IMR-90 (cell line): Measurements from ENCODE around the gene SLC38A6. TPM values are rescaled to one million over a fixed set of nuclear protein-coding genes. Genes with fewer than 3 reads are reported as not detected.
A peak's percentile ranks its signal among the peaks of the same experiment; 100 is the strongest.

ENCODE experiments used
- ATAC-seq: fragments of 200-7000 bp; cut with Tn5 transposase; 2 replicates; pipeline ENCODE4 v1.9.1; 2020; ENCODE audit warnings: low read depth, mild to moderate bottlenecking, moderate library complexity
- BruUV-seq: library from RNA; stranded (reverse); fragments of 400-500 nt; replicated peaks from 2 replicates; lab custom pipeline; 2021; lab: Mats Ljungman, UMichigan
- CTCF ChIA-PET: fragments of 300-600 bp; formaldehyde crosslinking; extraction: SDS; loops from one replicate; lab custom pipeline; 2021; ENCODE audit warnings: antibody characterized with exemption; lab: Yijun Ruan, JAX
- POLR2A ChIA-PET: fragments of 300-600 bp; sonication (Branson Sonifier 250); formaldehyde crosslinking; loops from one replicate; lab custom pipeline; 2022; ENCODE audit warnings: antibody characterized with exemption; ENCODE audit not compliant: unreplicated experiment; lab: Charles Lee
- DNase-seq: peaks from one replicate; pipeline ENCODE4 v3.0.0; 2013
- H2AFZ ChIP-seq: replicated peaks from 2 replicates; pipeline ENCODE3; 2013; ENCODE audit warnings: low read length, mild to moderate bottlenecking; ENCODE audit not compliant: poor library complexity
- H2AK5ac ChIP-seq: 2 replicates; pipeline ENCODE4 v1.6.1; 2013; ENCODE audit warnings: low read depth, low read length, inconsistent platforms
- H2AK9ac ChIP-seq: replicated peaks from 2 replicates; pipeline ENCODE3; 2013; ENCODE audit warnings: mild to moderate bottlenecking, low read depth, low read length, moderate library complexity; ENCODE audit not compliant: poor library complexity
- H2BK120ac ChIP-seq: 2 replicates; pipeline ENCODE4 v1.6.1; 2013; ENCODE audit warnings: low read depth, low read length, inconsistent platforms
- H2BK15ac ChIP-seq: 3 replicates; pipeline ENCODE4 v1.6.1; 2013; ENCODE audit warnings: low read depth, low read length, inconsistent platforms
- H2BK20ac ChIP-seq: 2 replicates; pipeline ENCODE4 v1.6.1; 2013; ENCODE audit warnings: low read depth, mild to moderate bottlenecking, inconsistent platforms, low read length, moderate library complexity
- H2BK5ac ChIP-seq: 2 replicates; pipeline ENCODE4 v1.6.1; 2013; ENCODE audit warnings: mild to moderate bottlenecking, low read depth, low read length, inconsistent platforms; ENCODE audit not compliant: poor library complexity, severe bottlenecking
- H3K14ac ChIP-seq: replicated peaks from 2 replicates; pipeline ENCODE4 v1.6.1; 2013; ENCODE audit warnings: low read depth, low read length, inconsistent platforms
- H3K18ac ChIP-seq: 2 replicates; pipeline ENCODE4 v1.6.1; 2013; ENCODE audit warnings: low read depth, low read length, control low read depth
- H3K23ac ChIP-seq: 2 replicates; pipeline ENCODE4 v1.6.1; 2013; ENCODE audit warnings: low read depth, low read length, inconsistent platforms
- H3K27ac ChIP-seq: 2 replicates; pipeline ENCODE4 v1.5.1; 2013; ENCODE audit warnings: mild to moderate bottlenecking, control low read depth, low read length; ENCODE audit not compliant: insufficient read depth
- H3K27me3 ChIP-seq: 2 replicates; pipeline ENCODE4 v1.6.1; 2013; ENCODE audit warnings: low read length; ENCODE audit not compliant: control insufficient read depth, insufficient read depth
- H3K36me3 ChIP-seq: 2 replicates; pipeline ENCODE4 v1.6.1; 2013; ENCODE audit warnings: low read length, mixed read lengths; ENCODE audit not compliant: control insufficient read depth, insufficient read depth
- H3K4ac ChIP-seq: 2 replicates; pipeline ENCODE4 v1.6.1; 2013; ENCODE audit warnings: low read depth, low read length, inconsistent platforms
- H3K4me1 ChIP-seq: 2 replicates; pipeline ENCODE4 v1.6.1; 2013; ENCODE audit warnings: low read length, mixed read lengths; ENCODE audit not compliant: control insufficient read depth, insufficient read depth
- H3K4me2 ChIP-seq: 2 replicates; pipeline ENCODE4 v1.6.1; 2013; ENCODE audit warnings: low read depth, mild to moderate bottlenecking, control low read depth, low read length, moderate library complexity
- H3K4me3 ChIP-seq: 2 replicates; pipeline ENCODE4 v1.5.1; 2013; ENCODE audit warnings: low read depth, mild to moderate bottlenecking, control low read depth, low read length, moderate library complexity; ENCODE audit not compliant: insufficient read depth
- H3K56ac ChIP-seq: 2 replicates; pipeline ENCODE4 v1.6.1; 2013; ENCODE audit warnings: low read length, inconsistent platforms; ENCODE audit not compliant: insufficient read depth; ENCODE audit errors: extremely low read depth
- H3K79me1 ChIP-seq, 2 experiments: 2 replicates each; pipeline ENCODE4 v1.6.1; 2013; ENCODE audit warnings: low read length in 2 of 2, inconsistent platforms in 1 of 2, low read depth in 1 of 2
- H3K9ac ChIP-seq: 2 replicates; pipeline ENCODE4 v1.6.1; 2013; ENCODE audit warnings: low read depth, low read length, control low read depth
- H3K9me1 ChIP-seq: 2 replicates; pipeline ENCODE4 v1.6.1; 2013; ENCODE audit warnings: low read length, inconsistent platforms; ENCODE audit not compliant: insufficient read depth
- H3K9me3 ChIP-seq: 2 replicates; pipeline ENCODE4 v1.6.1; 2013; ENCODE audit warnings: low read length; ENCODE audit not compliant: control insufficient read depth, insufficient read depth
- H4K20me1 ChIP-seq: 2 replicates; pipeline ENCODE4 v1.6.1; 2013; ENCODE audit warnings: low read length, inconsistent platforms; ENCODE audit not compliant: insufficient read depth
- H4K5ac ChIP-seq: 2 replicates; pipeline ENCODE4 v1.6.1; 2013; ENCODE audit warnings: mild to moderate bottlenecking, low read depth, low read length, control low read depth
- H4K8ac ChIP-seq, 2 experiments: 2 replicates each; pipeline ENCODE4 v1.6.1; 2013; ENCODE audit warnings: low read depth in 2 of 2, low read length in 2 of 2, control low read depth in 1 of 2, inconsistent platforms in 1 of 2
- H4K91ac ChIP-seq: 2 replicates; pipeline ENCODE4 v1.6.1; 2013; ENCODE audit warnings: low read depth, low read length, inconsistent platforms; ENCODE audit not compliant: insufficient read depth
- BHLHE40 ChIP-seq: fragments of 150-350 bp; IDR thresholded peaks from 2 replicates; pipeline ENCODE4 v1.6.1; 2016; ENCODE audit warnings: mild to moderate bottlenecking, low read depth, low read length
- CEBPB ChIP-seq: IDR thresholded peaks from 2 replicates; pipeline ENCODE4 v1.6.1; 2012; ENCODE audit warnings: low read depth, low read length, improper control_type of control experiment
- CHD1 ChIP-seq: IDR thresholded peaks from 2 replicates; pipeline ENCODE4 v1.6.1; 2012; ENCODE audit warnings: low read depth, low read length, improper control_type of control experiment
- FOS ChIP-seq: fragments of 150-350 bp; IDR thresholded peaks from 2 replicates; pipeline ENCODE4 v1.6.1; 2016; ENCODE audit warnings: low read depth, low read length
- MAFK ChIP-seq: IDR thresholded peaks from 2 replicates; pipeline ENCODE4 v1.6.1; 2012; ENCODE audit warnings: low read depth, low read length, improper control_type of control experiment
- MAZ ChIP-seq: IDR thresholded peaks from 2 replicates; pipeline ENCODE4 v1.6.1; 2012; ENCODE audit warnings: low read depth, mild to moderate bottlenecking, low read length, improper control_type of control experiment, moderate library complexity, borderline replicate concordance
- MXI1 ChIP-seq: IDR thresholded peaks from 2 replicates; pipeline ENCODE4 v1.6.1; 2012; ENCODE audit warnings: low read depth, mild to moderate bottlenecking, low read length, moderate library complexity, borderline replicate concordance
- NFE2L2 ChIP-seq: fragments of 150-350 bp; IDR thresholded peaks from 2 replicates; pipeline ENCODE4 v1.6.1; 2016; ENCODE audit warnings: low read depth, mild to moderate bottlenecking, low read length
- POLR2A ChIP-seq: IDR thresholded peaks from 2 replicates; pipeline ENCODE4 v1.6.1; 2012; ENCODE audit warnings: mild to moderate bottlenecking, low read depth, low read length
- RAD21 ChIP-seq: IDR thresholded peaks from 2 replicates; pipeline ENCODE4 v1.6.1; 2012; ENCODE audit warnings: low read length, improper control_type of control experiment
- RCOR1 ChIP-seq: IDR thresholded peaks from 2 replicates; pipeline ENCODE4 v1.6.1; 2012; ENCODE audit warnings: mild to moderate bottlenecking, low read length, improper control_type of control experiment; ENCODE audit not compliant: insufficient replicate concordance
- RFX5 ChIP-seq: IDR thresholded peaks from 2 replicates; pipeline ENCODE4 v1.8.0; 2012; ENCODE audit warnings: low read depth, mild to moderate bottlenecking, low read length, moderate library complexity
- SMC3 ChIP-seq: fragments of 150-350 bp; IDR thresholded peaks from 2 replicates; pipeline ENCODE4 v1.6.1; 2016; ENCODE audit warnings: low read depth, mild to moderate bottlenecking, antibody characterized with exemption, low read length, moderate library complexity
- WGBS, 2 experiments: methylation state at CpG; one replicate each; pipeline versions ENCODE4 v1.1.5 to v1.1.7; 2013; ENCODE audit warnings: missing lambda C conversion rate in 2 of 2; ENCODE audit not compliant: insufficient read length in 1 of 2; ENCODE audit errors: extremely low coverage in 2 of 2; 5-methylcytosine and 5-hydroxymethylcytosine counted together
- dilution Hi-C: fragments of 300-500 bp; cut with HindIII; formaldehyde crosslinking; loops from one replicate; pipeline ENCODE4 v1.14.3; 2018; ENCODE audit warnings: low sequenced_read_pairs; ENCODE audit not compliant: unreplicated experiment
- in situ Hi-C: fragments of 300-500 bp; cut with MboI; formaldehyde crosslinking; loops from 3 replicates; pipeline ENCODE4 v1.14.3; 2019; ENCODE audit warnings: low sequenced_read_pairs, inconsistent platforms, mixed read lengths
- intact Hi-C: fragments of 100-400 bp; cut with micrococcal nuclease; formaldehyde crosslinking; loops from 2 replicates; pipeline ENCODE4 v1.10.0; 2022
- polyA plus RNA-seq, 3 experiments: library from polyadenylated mRNA; depleted of rRNA; stranded (reverse); fragments of >200 nt; gene quantifications; 2 replicates each; pipeline ENCODE4 v1.2.3, GENCODE V29; 2012; ENCODE audit warnings: low replicate concordance in 1 of 3
- total RNA-seq: library from RNA; depleted of rRNA; stranded (reverse); fragments of >200 nt; gene quantifications from 2 replicates; pipeline ENCODE4 v1.2.3, GENCODE V29; 2012
- TF ChIP-seq, protein P1 (sequence below): conservative IDR thresholded peaks from 2 replicates; pipeline ENCODE4 v1.5.1; 2012; ENCODE audit warnings: mild to moderate bottlenecking, low read depth, low read length, improper control_type of control experiment
- TF ChIP-seq, protein P2 (sequence below): fragments of 150-350 bp; IDR thresholded peaks from 2 replicates; pipeline ENCODE4 v1.6.1; 2016; ENCODE audit warnings: low read depth, mild to moderate bottlenecking, low read length, moderate library complexity, borderline replicate concordance
- TF ChIP-seq, protein P3 (sequence below): fragments of 150-350 bp; IDR thresholded peaks from 2 replicates; pipeline ENCODE4 v1.6.1; 2017; ENCODE audit warnings: mild to moderate bottlenecking, antibody characterized with exemption, low read length, low read depth

Gene SLC38A6
- total and polyA plus RNA-seq, 2 of the 4 experiments (the other 2 are of a cell fraction), result 15.5 to 18.3 TPM

DNA sequence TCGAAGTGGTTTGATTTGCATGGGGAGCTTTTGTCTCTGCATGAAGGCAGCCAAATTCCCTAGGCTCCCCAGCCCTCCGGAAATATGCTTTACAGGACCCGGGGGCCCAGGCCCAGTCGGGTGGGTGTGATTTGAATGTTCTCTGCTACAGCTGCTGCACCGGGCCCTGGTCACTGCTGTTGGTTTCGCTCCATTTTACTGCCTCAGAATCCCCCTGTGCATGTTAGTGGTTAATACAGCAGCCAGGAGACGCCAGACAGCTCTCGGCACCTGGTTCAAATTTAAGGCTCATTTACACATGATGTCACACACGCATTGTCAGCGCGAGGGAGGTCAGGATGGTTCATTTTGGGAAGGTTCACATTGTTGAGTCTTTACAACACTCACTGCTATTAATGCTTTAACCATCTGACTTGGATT lies 99.6 kb downstream of the SLC38A6 start:
- ATAC-seq, result no peak

More for the DNA sequence above, 99.6 kb downstream of the SLC38A6 start:
- H3K27me3 ChIP-seq, result no peaks in the 10 kb centered on the region
- in situ Hi-C loops, result no loop called here
- no peak overlapping the region for H2BK15ac ChIP-seq
- no peak overlapping the region for H4K5ac ChIP-seq
- 41% methylated on average over 2 of the region's 11 CpGs; no CpG with 5 or more reads in 1 of the 2 experiments for WGBS, 2 experiments
- peaks cover 12% of the 10 kb centered on the region for H3K9me1 ChIP-seq
- H3K27ac ChIP-seq, result no peak overlapping the region; the same call in 1 of the 2 replicates
- peak overlapping the region; percentile 23 for H2AFZ ChIP-seq
- dilution Hi-C loops, result no loop called here
- ChIA-PET POLR2A (no interaction called here), CTCF (no interaction called here)
- no peak overlapping the region for H3K4me2 ChIP-seq
- H4K20me1 ChIP-seq, result no peaks in the 10 kb centered on the region
- H2AK9ac ChIP-seq, result no peak overlapping the region
- no peak overlapping the region for H3K56ac ChIP-seq
- no peak overlapping the region for H3K23ac ChIP-seq
- H4K8ac ChIP-seq, result no peak overlapping the region
- no peak overlapping the region for H2BK20ac ChIP-seq
- intact Hi-C loops, result no loop called here
- no TSS peak for BruUV-seq
- H3K9me3 ChIP-seq, result no peaks in the 10 kb centered on the region
- no peak overlapping the region for H3K9ac ChIP-seq
- H2BK120ac ChIP-seq, result no peak overlapping the region
- H3K79me1 ChIP-seq, result no peaks in the 10 kb centered on the region
- no peak overlapping the region for H3K14ac ChIP-seq
- DNase-seq, result peak; percentile 83
- TF ChIP-seq MAFK (no peak), BHLHE40 (no peak), RCOR1 (no peak), NFE2L2 (no peak), CEBPB (no peak), CHD1 (no peak), FOS (no peak), RFX5 (no peak), POLR2A (no peak), RAD21 (no peak), MAZ (no peak), MXI1 (no peak), SMC3 (no peak)
- TF ChIP-seq, protein P1, sequence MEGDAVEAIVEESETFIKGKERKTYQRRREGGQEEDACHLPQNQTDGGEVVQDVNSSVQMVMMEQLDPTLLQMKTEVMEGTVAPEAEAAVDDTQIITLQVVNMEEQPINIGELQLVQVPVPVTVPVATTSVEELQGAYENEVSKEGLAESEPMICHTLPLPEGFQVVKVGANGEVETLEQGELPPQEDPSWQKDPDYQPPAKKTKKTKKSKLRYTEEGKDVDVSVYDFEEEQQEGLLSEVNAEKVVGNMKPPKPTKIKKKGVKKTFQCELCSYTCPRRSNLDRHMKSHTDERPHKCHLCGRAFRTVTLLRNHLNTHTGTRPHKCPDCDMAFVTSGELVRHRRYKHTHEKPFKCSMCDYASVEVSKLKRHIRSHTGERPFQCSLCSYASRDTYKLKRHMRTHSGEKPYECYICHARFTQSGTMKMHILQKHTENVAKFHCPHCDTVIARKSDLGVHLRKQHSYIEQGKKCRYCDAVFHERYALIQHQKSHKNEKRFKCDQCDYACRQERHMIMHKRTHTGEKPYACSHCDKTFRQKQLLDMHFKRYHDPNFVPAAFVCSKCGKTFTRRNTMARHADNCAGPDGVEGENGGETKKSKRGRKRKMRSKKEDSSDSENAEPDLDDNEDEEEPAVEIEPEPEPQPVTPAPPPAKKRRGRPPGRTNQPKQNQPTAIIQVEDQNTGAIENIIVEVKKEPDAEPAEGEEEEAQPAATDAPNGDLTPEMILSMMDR, result no peak
- TF ChIP-seq, protein P2, sequence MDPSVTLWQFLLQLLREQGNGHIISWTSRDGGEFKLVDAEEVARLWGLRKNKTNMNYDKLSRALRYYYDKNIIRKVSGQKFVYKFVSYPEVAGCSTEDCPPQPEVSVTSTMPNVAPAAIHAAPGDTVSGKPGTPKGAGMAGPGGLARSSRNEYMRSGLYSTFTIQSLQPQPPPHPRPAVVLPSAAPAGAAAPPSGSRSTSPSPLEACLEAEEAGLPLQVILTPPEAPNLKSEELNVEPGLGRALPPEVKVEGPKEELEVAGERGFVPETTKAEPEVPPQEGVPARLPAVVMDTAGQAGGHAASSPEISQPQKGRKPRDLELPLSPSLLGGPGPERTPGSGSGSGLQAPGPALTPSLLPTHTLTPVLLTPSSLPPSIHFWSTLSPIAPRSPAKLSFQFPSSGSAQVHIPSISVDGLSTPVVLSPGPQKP, result no peak
- TF ChIP-seq, protein P3, sequence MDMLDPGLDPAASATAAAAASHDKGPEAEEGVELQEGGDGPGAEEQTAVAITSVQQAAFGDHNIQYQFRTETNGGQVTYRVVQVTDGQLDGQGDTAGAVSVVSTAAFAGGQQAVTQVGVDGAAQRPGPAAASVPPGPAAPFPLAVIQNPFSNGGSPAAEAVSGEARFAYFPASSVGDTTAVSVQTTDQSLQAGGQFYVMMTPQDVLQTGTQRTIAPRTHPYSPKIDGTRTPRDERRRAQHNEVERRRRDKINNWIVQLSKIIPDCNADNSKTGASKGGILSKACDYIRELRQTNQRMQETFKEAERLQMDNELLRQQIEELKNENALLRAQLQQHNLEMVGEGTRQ, result no peak
- H3K4me1 ChIP-seq, result no peaks in the 10 kb centered on the region
- H2AK5ac ChIP-seq, result no peak overlapping the region
- H3K36me3 ChIP-seq, result peaks cover 15% of the 10 kb centered on the region
- H3K18ac ChIP-seq, result no peak overlapping the region
- no peak overlapping the region for H3K4me3 ChIP-seq
- no peak overlapping the region for H2BK5ac ChIP-seq
- no peak overlapping the region for H4K91ac ChIP-seq
- H3K4ac ChIP-seq, result no peak overlapping the region
